GM10248 (cell line): ENCODE data around the gene TRIM16.

ENCODE experiments used
- CTCF ChIA-PET: fragments of 300-600 bp; sonication (Branson Sonifier 250); formaldehyde crosslinking; extraction: SDS; loops from one replicate; lab custom pipeline; 2021; ENCODE audit warnings: antibody characterized with exemption; lab: Yijun Ruan, JAX
- POLR2A ChIA-PET: fragments of 350-650 bp; sonication (Branson Sonifier 250); formaldehyde crosslinking; extraction: SDS; loops from one replicate; lab custom pipeline; 2020; ENCODE audit warnings: antibody characterized with exemption; lab: Yijun Ruan, JAX
- DNase-seq: peaks from one replicate; pipeline ENCODE4 v3.0.0; 2012; ENCODE audit errors: extremely low spot score
- CTCF ChIP-seq: IDR thresholded peaks from 2 replicates; pipeline ENCODE4 v1.5.1; 2012; ENCODE audit warnings: mild to moderate bottlenecking, low read depth; ENCODE audit errors: extremely low read depth, missing control alignments, control extremely low read depth

Gene TRIM16

GRCh38 chr17:15663691-15664090 lies 20.4 kb downstream of the TRIM16 start:
- POLR2A ChIA-PET = no interaction called here
- CTCF ChIA-PET = no interaction called here
- TF ChIP-seq CTCF = no peak
- DNase-seq = no peak

GRCh38 chr17:15663176-15663575 lies 20.9 kb downstream of the TRIM16 start:
- ChIA-PET CTCF (no interaction called here), POLR2A (no interaction called here)
- no peak for TF ChIP-seq CTCF
- no peak for DNase-seq

- DNase-seq = no peak
- no peak for TF ChIP-seq CTCF
- ChIA-PET POLR2A (no interaction called here), CTCF (interaction anchor here (1.3 kb wide), 1 partner anchor 13 kb away, joined by 3 read pairs; no protein-coding TSS in a partner anchor)
These were observed 21.4 kb downstream of the TRIM16 start for GRCh38 chr17:15662681-15663080.

- TF ChIP-seq CTCF = no peak
- no peak for DNase-seq
- CTCF ChIA-PET = no interaction called here
- POLR2A ChIA-PET = no interaction called here
These were observed 24.0 kb downstream of the TRIM16 start for GRCh38 chr17:15660077-15660476.

GRCh38 chr17:15659663-15660062 lies 24.4 kb downstream of the TRIM16 start:
- ChIA-PET POLR2A (no interaction called here), CTCF (no interaction called here)
- no peak for DNase-seq
- no peak for TF ChIP-seq CTCF

- TF ChIP-seq CTCF = no peak
- CTCF ChIA-PET = no interaction called here
These were observed 24.9 kb downstream of the TRIM16 start for GRCh38 chr17:15659236-15659635.

GRCh38 chr17:15658296-15658695 lies 25.8 kb downstream of the TRIM16 start:
- POLR2A ChIA-PET = no interaction called here
- CTCF ChIA-PET = no interaction called here
- no peak for DNase-seq
- no peak for TF ChIP-seq CTCF

More at GRCh38 chr17:15659236-15659635, 24.9 kb downstream of the TRIM16 start:
- DNase-seq = no peak
- POLR2A ChIA-PET = no interaction called here
